ENCODE results near the gene SLC13A5. TPM values are rescaled to one million over a fixed set of nuclear protein-coding genes. Genes with fewer than 3 reads are reported as not detected.

SLC13A5 gene
- total RNA-seq, 1 experiment from 2014 or later: 0.07 TPM

GRCh38 chr17:6729531-6729930, 16.4 kb upstream of the SLC13A5 start (continued):
- no peak for TF ChIP-seq REST (IDR thresholded peaks at IDR 0.05; ENCODE audit: low read depth)

- Histone ChIP-seq H3K27me3 (ENCODE audit: insufficient read depth, low read length) (no peaks in the 10 kb centered on the region), H3K4me3 (replicated peaks in 1 of 2; ENCODE audit: low read depth in 1 of 2, low read length in 2 of 2) (no peak overlapping the region), H3K27ac (ENCODE audit: low read depth, low read length) (no peak overlapping the region), H3K9me2 (ENCODE audit: insufficient read depth) (no peaks in the 10 kb centered on the region), H3K9ac (ENCODE audit: low read length) (no peak overlapping the region), H3K36me3 (ENCODE audit: control insufficient read depth in 1 of 2, insufficient read depth in 2 of 2, low read length in 2 of 2) (no peaks in the 10 kb centered on the region), H3K9me3 (ENCODE audit: control insufficient read depth in 1 of 2, insufficient read depth in 1 of 2, low read depth in 1 of 2, low read length in 2 of 2) (no peaks in the 10 kb centered on the region), H4K20me1 (ENCODE audit: insufficient read depth) (no peaks in the 10 kb centered on the region), H3K79me2 (ENCODE audit: insufficient read depth, low read length) (no peaks in the 10 kb centered on the region), H3K4me1 (ENCODE audit: control insufficient read depth in 1 of 2, insufficient read depth in 2 of 2, low read length in 2 of 2) (no peaks in the 10 kb centered on the region), H2AFZ (ENCODE audit: low read depth, low read length, poor library complexity, severe bottlenecking) (no peak overlapping the region), H3K4me2 (ENCODE audit: low read length) (no peak overlapping the region)
- CTCF ChIA-PET: no interaction called here
- POLR2A ChIA-PET: no interaction called here
- DNase-seq (ENCODE audit: low read depth, low spot score): no peak
- no peak for ATAC-seq
- BruUV-seq (replicated peaks): no TSS peak
- TF ChIP-seq ATF3 (IDR thresholded peaks at IDR 0.05) (no peak), CTCF (IDR thresholded peaks at IDR 0.05 in 2 of 3, conservative IDR thresholded peaks at IDR 0.05 in 1 of 3; ENCODE audit: borderline replicate concordance in 1 of 3, insufficient read depth in 1 of 3, low read depth in 2 of 3, low read length in 2 of 3) (no peak), EZH2 (IDR thresholded peaks at IDR 0.05) (no peak), FOSL1 (IDR thresholded peaks at IDR 0.05; ENCODE audit: low read depth) (no peak), CBX3 (IDR thresholded peaks at IDR 0.05; ENCODE audit: low read depth) (no peak)
- RAD21 ChIA-PET (ENCODE audit: low non-redundant PET in 1 of 2, low total read pairs in 2 of 2, uncharacterized antibody in 2 of 2, unreplicated experiment in 2 of 2): no interaction called here
- intact Hi-C loops (cut with micrococcal nuclease): no loop called here
These were observed 10.8 kb upstream of the SLC13A5 start for GRCh38 chr17:6724009-6724408.
